HG03432 (cell line): Measurements from ENCODE around the gene MRPL20.
A peak's percentile ranks its signal among the peaks of the same experiment; 100 is the strongest.
"Not testable (repeated sequence)": the region's sequence is repeated elsewhere in the genome, so short reads cannot be mapped to it uniquely, and the experiment has no call there.

Experiments used
- ATAC-seq: cut with Tn5 transposase; IDR thresholded peaks from one replicate; pipeline ENCODE4 v1.9.1; 2021; ENCODE audit warnings: mild to moderate bottlenecking, moderate library complexity; ENCODE audit not compliant: unreplicated experiment

Gene MRPL20

GRCh38 chr1:1390675-1391074 is 16.4 kb downstream of the MRPL20 start:
- no peak for ATAC-seq

GRCh38 chr1:1388078-1388472 is 19.0 kb downstream of the MRPL20 start:
- no peak for ATAC-seq

- no peak for ATAC-seq
These were observed 19.7 kb downstream of the MRPL20 start for GRCh38 chr1:1387098-1388077.

GRCh38 chr1:1385931-1386330 is 21.2 kb downstream of the MRPL20 start:
- ATAC-seq: no peak

GRCh38 chr1:1385339-1385738 is 21.8 kb downstream of the MRPL20 start:
- ATAC-seq: not testable (repeated sequence)

- no peak for ATAC-seq
These were observed 25.8 kb downstream of the MRPL20 start for GRCh38 chr1:1381294-1381693.

GRCh38 chr1:1380860-1381259 is 26.2 kb downstream of the MRPL20 start:
- no peak for ATAC-seq

GRCh38 chr1:1377540-1378205 is 29.4 kb downstream of the MRPL20 start:
- ATAC-seq: no peak

- no peak for ATAC-seq
These were observed 30.4 kb downstream of the MRPL20 start for GRCh38 chr1:1376551-1377226.

GRCh38 chr1:1374929-1375662 is 32.0 kb downstream of the MRPL20 start, which contains the start of gene AURKAIP1:
Gene AURKAIP1 (minus strand): TSS chr1:1375207. CDS start chr1:1374756, 451 bp downstream.
- ATAC-seq: peak; percentile 83

GRCh38 chr1:1374589-1374928 is 32.5 kb downstream of the MRPL20 start:
- ATAC-seq: peak; percentile 20

- ATAC-seq: no peak
These were observed 33.1 kb downstream of the MRPL20 start for GRCh38 chr1:1373815-1374588.

GRCh38 chr1:1373051-1373814 is 33.9 kb downstream of the MRPL20 start:
- ATAC-seq: no peak

- peak; percentile 23 for ATAC-seq
These were observed 35.1 kb downstream of the MRPL20 start for GRCh38 chr1:1371746-1372711.

GRCh38 chr1:1371364-1371745 is 35.7 kb downstream of the MRPL20 start:
- no peak for ATAC-seq

- ATAC-seq: no peak
These were observed 36.3 kb downstream of the MRPL20 start for GRCh38 chr1:1370771-1371300.

GRCh38 chr1:1370094-1370493 is 37.0 kb downstream of the MRPL20 start:
- not testable (repeated sequence) for ATAC-seq

GRCh38 chr1:1367315-1367714 is 39.8 kb downstream of the MRPL20 start:
- no peak for ATAC-seq
